NCI-H187 treated with DMSO at 0.1 percent for 48 hours (cell line): ENCODE results near the gene CREB5.

Experiments
- DNase-seq: peaks from one replicate; lab custom pipeline; 2025; lab: John Stamatoyannopoulos, UW

Gene CREB5

DNA sequence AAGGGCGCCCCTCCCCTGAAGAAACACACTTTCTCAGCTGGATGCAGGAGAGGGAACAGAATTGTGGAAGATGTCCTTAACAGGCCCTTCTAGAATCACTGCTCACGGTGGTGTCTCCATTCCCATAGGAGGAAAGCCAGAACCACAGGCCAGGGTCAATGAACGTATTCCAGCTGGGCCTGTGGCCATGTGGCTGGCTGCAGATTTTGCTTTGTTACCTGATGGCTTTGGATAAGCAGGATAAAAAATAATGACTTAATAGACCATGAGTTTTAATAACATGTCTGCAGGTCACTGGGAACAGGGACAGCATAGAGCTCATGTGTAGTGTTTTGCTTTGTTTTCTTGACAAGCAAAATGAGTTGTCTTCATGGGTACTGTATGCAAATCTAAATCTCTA lies 335.5 kb downstream of the CREB5 start:
- DNase-seq = no peak

DNA sequence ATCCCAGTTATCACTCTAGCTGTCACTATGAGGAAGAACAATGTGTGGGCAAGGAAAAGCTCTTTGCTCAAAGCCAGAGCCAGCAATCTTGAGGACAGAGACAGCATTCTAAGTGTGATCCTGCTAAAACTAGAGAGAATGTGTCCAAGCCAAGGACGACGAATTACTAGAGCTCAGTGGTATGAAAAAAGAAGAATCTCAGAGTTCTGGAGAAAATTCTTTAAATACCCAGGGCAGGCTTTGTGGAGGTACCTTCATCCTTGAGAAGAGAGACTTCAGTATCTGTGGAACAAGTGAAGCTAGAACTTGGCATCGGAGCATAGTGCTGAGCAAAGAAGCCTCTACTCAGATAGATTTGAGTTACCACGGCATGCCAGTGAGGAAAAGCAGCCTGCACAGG lies 336.0 kb downstream of the CREB5 start:
- no peak for DNase-seq

DNA sequence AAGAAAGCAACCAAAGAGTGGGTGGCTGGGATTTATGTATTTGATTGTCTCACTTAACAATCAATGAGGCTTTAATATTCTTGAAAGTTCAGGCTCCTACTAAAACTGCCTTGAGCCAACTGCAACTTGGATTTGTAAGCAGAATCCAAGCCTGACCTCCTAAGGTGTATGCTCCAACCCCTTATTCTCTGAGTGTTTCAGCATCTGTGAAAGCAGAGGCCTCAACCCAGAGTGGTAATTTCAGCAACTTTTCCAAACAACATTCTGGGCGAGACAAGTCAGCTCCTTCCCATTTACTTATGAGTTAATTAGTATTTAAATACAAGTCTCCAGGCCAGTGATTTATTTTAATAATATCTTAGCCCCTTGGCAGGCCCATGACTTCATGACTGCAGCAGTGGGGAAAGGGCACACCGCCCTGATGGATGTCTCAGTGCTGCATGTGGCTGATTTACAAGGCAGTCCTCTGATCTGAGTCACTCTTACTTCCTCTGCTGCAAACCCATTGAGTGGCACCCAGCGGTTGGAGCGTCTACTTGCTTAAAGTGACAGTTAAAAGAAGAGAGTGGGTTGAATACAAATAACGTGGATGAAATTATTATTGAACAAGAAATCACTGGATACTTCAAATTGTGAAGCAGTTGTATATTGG lies 336.7 kb downstream of the CREB5 start:
- DNase-seq = no peak

GRCh38 chr7:28749638-28750037 lies 337.3 kb downstream of the CREB5 start:
- DNase-seq = no peak

DNA sequence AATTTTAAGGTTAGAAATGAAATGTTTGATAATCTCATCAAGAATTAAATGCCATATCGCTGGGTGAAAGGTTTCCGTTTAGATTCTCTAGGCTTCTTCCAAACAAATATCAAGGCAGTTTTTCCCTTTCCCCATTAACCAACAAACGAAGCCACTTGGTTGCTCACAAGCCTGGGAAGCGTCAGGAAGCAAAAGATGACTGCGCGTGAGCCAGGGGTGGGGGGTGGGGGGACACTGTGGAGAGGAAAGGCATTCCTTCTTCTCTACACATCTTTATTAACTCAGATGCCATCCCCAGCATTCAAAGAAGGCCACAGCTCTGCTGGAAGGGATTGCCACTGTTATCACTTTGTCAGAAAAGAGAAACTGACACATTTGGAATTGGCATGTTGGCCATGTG lies 338.7 kb downstream of the CREB5 start:
- no peak for DNase-seq

- no peak for DNase-seq
These were observed 341.3 kb downstream of the CREB5 start for GRCh38 chr7:28753613-28754012.

- no peak for DNase-seq
These were observed 341.7 kb downstream of the CREB5 start for GRCh38 chr7:28754027-28754426.

DNA sequence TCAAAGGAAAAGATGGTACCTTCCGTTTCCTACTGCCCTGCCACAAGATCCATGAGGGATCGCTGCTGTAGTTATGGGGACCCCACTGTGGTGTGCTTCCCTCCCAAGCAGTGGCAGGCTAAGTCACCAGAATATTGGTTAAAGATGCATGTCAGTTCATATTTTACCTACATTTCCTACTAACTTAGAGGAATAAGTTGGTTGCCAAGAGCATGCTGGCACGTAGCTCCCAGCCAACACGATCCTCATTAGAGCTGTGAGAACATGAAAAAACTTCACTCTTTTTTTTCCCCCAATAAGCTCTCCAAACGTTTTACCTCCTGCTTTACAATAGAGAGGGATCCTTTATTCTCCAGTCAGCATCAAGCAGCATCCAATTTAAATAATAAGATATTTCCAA lies 342.1 kb downstream of the CREB5 start:
- no peak for DNase-seq

- DNase-seq = no peak
These were observed 342.9 kb downstream of the CREB5 start for GRCh38 chr7:28755255-28755654.

DNA sequence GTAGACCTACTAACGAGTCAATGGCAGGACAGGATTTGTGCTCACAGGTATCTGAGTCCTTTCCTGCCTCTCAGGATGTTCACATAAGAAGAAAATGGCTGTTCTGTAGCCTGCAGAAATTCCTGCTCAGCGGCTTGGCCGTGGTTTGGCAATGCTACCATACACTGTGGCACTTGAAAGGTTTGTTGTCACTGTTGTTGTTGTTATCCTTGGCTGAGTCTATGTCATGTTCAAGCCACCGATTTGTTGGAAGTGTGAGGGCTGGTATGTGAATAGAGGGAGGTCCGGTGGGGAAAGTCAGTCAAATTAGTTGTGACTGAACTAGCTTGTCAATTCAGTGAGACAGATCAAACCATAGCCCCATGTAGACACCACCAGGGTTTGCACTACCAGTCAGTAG lies 345.9 kb downstream of the CREB5 start:
- no peak for DNase-seq

DNA sequence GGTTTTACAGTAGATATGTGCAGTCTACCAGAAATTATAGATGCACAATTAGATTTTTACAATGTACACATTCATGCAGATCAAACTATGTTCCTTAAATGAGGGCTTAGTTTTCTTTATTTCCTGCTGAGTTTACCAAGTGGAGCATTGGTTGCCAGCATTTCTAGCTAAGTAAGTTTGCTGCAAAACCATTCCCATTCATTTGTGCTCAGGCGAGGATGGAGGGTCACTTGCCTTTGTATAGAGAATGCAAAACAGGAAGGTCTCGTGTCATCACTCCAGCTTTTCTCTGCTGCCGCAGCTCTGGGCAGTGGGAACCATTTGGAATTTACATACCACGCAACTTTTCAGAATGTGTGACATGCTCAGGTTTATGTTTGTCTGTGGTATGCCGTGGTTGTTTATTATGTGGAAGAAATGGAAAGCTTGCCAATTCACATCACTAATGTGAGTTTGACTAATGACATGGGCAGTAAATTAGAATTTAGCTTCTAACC lies 347.2 kb downstream of the CREB5 start:
- no peak for DNase-seq

DNA sequence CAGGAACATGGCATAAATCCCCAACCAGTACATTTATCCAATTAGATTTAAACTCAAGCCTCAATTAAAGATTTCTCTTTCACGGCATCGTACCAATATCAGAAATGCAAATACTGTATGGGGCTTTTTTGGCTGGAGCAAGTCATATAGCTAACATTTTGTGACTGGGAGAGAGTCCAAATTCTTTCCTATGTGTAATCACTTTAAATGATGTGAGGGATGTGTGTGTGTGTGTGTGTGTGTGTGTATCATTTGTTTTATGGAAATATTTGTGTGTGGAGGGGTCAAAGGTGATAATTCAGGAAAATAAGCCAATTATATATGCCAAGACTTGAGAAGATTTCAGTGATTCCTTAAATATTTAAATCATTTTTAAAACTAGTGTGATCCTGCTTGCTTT lies 349.2 kb downstream of the CREB5 start:
- no peak for DNase-seq

DNA sequence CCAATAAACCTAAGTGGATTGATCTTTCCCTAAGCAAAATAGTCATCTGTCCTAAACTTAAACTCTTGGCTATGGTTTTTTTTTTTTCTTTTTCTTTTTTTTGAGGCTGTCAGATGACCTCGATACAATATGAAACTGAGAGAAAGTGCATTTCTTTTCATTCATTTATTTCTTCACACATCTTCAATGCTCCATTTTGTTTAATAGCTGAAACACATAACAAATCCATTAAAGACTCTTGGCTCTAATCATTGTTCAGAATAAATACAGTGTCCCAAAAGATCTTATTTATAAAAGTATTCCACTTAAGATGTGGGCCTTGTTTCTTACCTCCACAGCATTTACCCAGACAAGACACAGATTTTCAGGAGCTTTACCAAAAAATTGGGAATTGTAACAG lies 350.3 kb downstream of the CREB5 start:
- no peak for DNase-seq

DNA sequence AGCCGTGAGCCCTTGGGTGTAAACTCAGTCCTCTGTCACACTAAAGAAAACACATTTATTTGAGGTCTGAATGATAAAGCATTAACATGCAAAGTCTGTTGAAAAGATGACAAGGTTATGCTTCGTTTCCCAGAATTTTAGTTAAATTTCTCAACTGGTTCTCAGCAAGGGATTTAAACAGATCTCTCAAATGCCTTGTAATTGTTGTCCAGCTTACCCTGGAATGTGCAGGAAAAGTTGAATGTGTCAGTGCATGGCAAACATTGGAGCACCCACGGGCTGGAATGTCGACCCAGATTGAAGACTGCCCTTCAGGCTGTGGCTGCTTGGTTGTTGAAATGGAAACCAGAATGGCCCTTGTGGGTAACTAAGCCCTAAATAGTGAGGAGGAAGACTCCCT lies 354.0 kb downstream of the CREB5 start:
- DNase-seq = no peak

DNA sequence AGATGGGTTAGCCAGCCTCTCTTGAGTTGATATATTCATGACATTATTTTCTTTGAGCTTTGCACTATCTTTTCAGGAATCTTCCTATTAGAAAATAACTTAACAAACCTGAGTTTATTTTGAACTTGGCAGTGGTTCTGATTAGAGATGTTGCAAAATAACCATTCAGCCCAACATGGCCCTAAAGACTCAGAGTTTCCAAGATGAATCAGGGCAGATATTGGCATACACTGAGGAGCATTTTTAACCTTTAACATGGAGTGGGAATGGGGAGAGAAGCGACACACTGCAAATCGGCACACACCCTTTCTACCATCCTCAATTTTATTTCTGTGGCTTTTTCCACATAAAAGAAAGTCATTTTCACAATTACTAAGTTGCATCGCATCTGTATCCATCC lies 355.0 kb downstream of the CREB5 start:
- no peak for DNase-seq

- no peak for DNase-seq
These were observed 356.3 kb downstream of the CREB5 start for GRCh38 chr7:28768577-28769147.

GRCh38 chr7:28771906-28772622 lies 359.7 kb downstream of the CREB5 start:
- DNase-seq = no peak

DNA sequence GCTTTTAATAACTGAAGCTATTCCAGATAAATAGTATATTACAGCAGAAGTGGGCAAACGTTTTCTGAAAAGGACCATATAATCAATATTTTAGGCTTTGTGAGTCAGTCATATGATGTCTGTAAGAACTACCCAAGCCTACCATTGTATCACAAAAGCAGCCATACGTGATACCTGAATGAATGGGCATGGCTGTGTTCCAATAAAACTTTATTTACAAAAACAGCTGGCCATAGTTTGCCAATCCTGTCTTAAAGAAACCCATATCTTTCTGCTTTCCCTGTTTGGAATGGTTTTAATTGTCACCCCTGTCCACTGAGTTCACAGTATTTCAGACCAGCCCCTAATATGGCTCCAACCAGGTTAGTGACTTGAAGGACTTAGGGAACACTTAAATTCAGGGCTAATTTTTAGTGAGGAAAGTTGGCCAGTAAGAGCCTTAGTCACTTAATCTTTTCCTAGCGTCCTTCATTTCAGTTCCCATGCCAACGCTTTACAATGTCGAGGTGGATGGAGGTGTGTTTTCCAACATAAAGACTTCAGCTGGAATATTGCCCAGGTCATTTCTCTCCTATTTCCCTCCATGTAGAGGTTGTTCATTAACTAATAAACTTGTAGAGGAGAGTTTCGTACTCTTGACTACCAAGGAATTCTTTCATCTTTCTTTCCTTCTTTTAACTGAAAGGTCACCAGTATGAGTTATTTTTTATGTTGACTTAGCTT lies 361.3 kb downstream of the CREB5 start:
- DNase-seq = no peak

DNA sequence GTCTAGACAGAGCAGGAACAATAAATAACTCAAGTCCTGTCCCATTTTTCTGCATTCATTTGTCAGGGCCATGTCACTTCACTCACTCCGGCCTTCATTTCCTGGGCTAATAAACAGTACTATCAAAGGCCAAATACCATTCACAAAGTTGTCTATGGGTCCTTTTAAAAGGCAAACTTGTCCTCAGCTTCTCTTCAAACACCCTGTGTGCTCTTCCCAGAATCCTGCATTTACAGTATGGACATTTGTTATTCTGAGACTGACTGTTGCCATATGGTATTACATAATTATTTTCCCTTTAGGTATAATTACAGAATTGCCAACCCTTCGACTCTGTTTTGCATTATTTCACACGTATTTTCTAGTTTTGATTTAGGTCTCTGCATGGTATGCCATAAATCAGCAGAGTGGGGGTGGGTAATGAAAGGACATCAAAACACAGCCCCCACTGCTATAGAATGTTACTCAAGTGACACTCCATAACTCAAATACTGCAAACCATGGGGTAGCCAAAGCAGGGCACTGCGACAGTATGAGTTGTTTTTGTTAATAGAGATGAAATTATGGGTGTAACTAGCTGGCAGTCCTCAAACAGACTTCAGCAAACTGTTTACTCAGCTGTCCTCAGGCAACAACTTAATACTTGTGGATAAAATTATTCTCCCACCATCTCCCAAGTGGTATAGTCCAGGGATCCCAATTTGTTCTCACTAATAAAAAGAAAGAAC lies 362.1 kb downstream of the CREB5 start:
- no peak for DNase-seq

- DNase-seq = no peak
These were observed 364.3 kb downstream of the CREB5 start for GRCh38 chr7:28776463-28777157.

DNA sequence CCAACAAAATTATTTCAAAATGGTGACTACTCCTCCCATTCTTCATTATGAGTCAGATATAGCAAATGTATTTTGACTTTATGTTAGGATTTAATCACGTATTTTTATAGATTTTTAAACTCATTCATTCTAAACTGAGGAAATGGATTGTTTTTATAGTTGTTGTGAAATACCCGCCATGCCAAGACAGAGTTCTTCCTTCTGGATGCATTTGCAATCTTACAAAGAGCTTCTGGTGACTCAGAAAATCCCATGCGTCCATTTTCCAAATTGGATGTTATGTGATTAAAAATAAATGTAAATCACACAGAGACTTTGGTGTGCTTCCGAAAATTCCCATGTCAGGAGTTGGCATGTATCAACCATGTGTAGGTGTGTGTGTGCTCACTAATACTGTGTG lies 366.5 kb downstream of the CREB5 start:
- no peak for DNase-seq

GRCh38 chr7:28779954-28780353 lies 367.6 kb downstream of the CREB5 start:
- no peak for DNase-seq
